Right atrium auricular region (tissue), 2 donors: ENCODE measurements around the gene OR7G2. TPM values are rescaled to one million over a fixed set of nuclear protein-coding genes. Genes with fewer than 3 reads are reported as not detected.

Experiments
- DNase-seq: peaks from one replicate; pipeline ENCODE4 v3.0.0-alpha.2; 2019; ENCODE audit warnings: low spot score
- H3K27ac ChIP-seq, 2 donors: fragments of 200-600 bp; sonication (generic); 1 replicate in 1 of 2; 2 replicates in 1 of 2; pipeline ENCODE4 v1.5.1; 2016 to 2019
- H3K27me3 ChIP-seq, 2 donors: fragments of 200-600 bp; sonication (generic); one replicate each; pipeline versions ENCODE4 v1.5.1 to v1.6.0; 2017 to 2019
- H3K36me3 ChIP-seq: fragments of 200-600 bp; sonication (generic); one replicate; pipeline ENCODE4 v1.5.1; 2016
- H3K4me1 ChIP-seq, 2 donors: fragments of 200-600 bp; sonication (generic); one replicate each; pipeline versions ENCODE4 v1.5.1 to v1.6.0; 2017 to 2019
- H3K4me3 ChIP-seq, 2 donors: fragments of 200-600 bp; sonication (generic); 1 replicate in 1 of 2; 2 replicates in 1 of 2; pipeline ENCODE4 v1.5.1; 2017 to 2019; ENCODE audit warnings: mild to moderate bottlenecking in 1 of 2, moderate library complexity in 1 of 2
- H3K9me3 ChIP-seq, 2 donors: fragments of 200-600 bp; sonication (generic); one replicate each; pipeline ENCODE4 v1.5.1; 2019
- total RNA-seq, 2 donors: library from RNA; depleted of rRNA; stranded (reverse); fragments of >200 nt; gene quantifications; one replicate each; pipeline ENCODE4 v1.1.0, GENCODE V29; 2016
- TF ChIP-seq, protein P1 (sequence below), 2 donors: fragments of 200-600 bp; sonication (generic); IDR thresholded peaks; one replicate each; pipeline ENCODE4 v1.5.1; 2019; ENCODE audit warnings: antibody characterized with exemption in 2 of 2

The OR7G2 gene
- total RNA-seq, 2 donors from 2014 or later = not detected

GRCh38 chr19:9132422-9132821, 25.1 kb upstream of the OR7G2 start:
- DNase-seq = no peak
- H3K4me3 ChIP-seq = no peak overlapping the region
- no peaks in the 10 kb centered on the region for H3K4me1 ChIP-seq
- H3K9me3 ChIP-seq = no peaks in the 10 kb centered on the region
- H3K27ac ChIP-seq = no peak overlapping the region
- H3K27me3 ChIP-seq = no peaks in the 10 kb centered on the region
- H3K36me3 ChIP-seq = no peaks in the 10 kb centered on the region
- TF ChIP-seq, protein P1, sequence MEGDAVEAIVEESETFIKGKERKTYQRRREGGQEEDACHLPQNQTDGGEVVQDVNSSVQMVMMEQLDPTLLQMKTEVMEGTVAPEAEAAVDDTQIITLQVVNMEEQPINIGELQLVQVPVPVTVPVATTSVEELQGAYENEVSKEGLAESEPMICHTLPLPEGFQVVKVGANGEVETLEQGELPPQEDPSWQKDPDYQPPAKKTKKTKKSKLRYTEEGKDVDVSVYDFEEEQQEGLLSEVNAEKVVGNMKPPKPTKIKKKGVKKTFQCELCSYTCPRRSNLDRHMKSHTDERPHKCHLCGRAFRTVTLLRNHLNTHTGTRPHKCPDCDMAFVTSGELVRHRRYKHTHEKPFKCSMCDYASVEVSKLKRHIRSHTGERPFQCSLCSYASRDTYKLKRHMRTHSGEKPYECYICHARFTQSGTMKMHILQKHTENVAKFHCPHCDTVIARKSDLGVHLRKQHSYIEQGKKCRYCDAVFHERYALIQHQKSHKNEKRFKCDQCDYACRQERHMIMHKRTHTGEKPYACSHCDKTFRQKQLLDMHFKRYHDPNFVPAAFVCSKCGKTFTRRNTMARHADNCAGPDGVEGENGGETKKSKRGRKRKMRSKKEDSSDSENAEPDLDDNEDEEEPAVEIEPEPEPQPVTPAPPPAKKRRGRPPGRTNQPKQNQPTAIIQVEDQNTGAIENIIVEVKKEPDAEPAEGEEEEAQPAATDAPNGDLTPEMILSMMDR (IDR thresholded peaks at IDR 0.05) = no peak

DNA sequence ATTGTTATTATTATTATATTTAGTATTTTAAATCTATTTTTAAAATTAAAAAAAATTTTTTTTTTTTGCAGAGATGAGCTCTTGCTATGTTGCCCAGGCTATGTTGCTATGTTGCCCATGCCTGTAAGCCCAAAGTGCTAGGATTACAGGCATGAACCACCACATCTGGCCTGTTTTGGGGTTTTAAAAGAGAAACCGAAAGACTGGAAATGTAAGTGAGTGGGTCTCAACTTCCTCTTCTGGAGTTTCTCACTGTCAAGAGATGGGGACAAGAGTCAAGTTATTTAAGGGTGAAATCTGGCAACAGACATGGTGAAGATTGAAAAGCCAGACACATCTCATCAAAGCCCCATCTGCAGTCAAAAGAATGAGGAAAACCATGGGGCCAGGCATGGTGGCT, 23.7 kb upstream of the OR7G2 start:
- DNase-seq = no peak
- Histone ChIP-seq H3K4me3 (no peak overlapping the region), H3K9me3 (no peaks in the 10 kb centered on the region), H3K27ac (no peak overlapping the region), H3K4me1 (no peaks in the 10 kb centered on the region), H3K36me3 (no peaks in the 10 kb centered on the region), H3K27me3 (no peaks in the 10 kb centered on the region)
- TF ChIP-seq, protein P1 (IDR thresholded peaks at IDR 0.05) = no peak

GRCh38 chr19:9128171-9128570, 20.9 kb upstream of the OR7G2 start:
- H3K27ac ChIP-seq = no peak overlapping the region
- no peaks in the 10 kb centered on the region for H3K36me3 ChIP-seq
- DNase-seq = no peak
- no peak overlapping the region for H3K4me3 ChIP-seq
- TF ChIP-seq, protein P1 (IDR thresholded peaks at IDR 0.05) = no peak
- no peaks in the 10 kb centered on the region for H3K4me1 ChIP-seq
- no peaks in the 10 kb centered on the region for H3K27me3 ChIP-seq
- H3K9me3 ChIP-seq = no peaks in the 10 kb centered on the region

GRCh38 chr19:9126900-9127405, 19.7 kb upstream of the OR7G2 start, which contains the start of gene OR7G3:
Gene OR7G3, minus strand, starts transcription at chr19:9126950. Its CDS starts 0 bp downstream, at chr19:9126950.
- DNase-seq = no peak
- Histone ChIP-seq H3K9me3 (no peaks in the 10 kb centered on the region), H3K36me3 (no peaks in the 10 kb centered on the region), H3K27me3 (no peaks in the 10 kb centered on the region), H3K27ac (no peak within 1 kb of the TSS), H3K4me3 (no peak within 1 kb of the TSS), H3K4me1 (no peaks in the 10 kb centered on the region)
- TF ChIP-seq, protein P1 (IDR thresholded peaks at IDR 0.05) = no peak

- Histone ChIP-seq H3K36me3 (no peaks in the 10 kb centered on the region), H3K4me3 (no peak overlapping the region), H3K27me3 (no peaks in the 10 kb centered on the region), H3K9me3 (no peaks in the 10 kb centered on the region), H3K4me1 (no peaks in the 10 kb centered on the region), H3K27ac (no peak overlapping the region)
- no peak for DNase-seq
- TF ChIP-seq, protein P1 (IDR thresholded peaks at IDR 0.05) = no peak
Measured at GRCh38 chr19:9116547-9116946, 9.3 kb upstream of the OR7G2 start.

DNA sequence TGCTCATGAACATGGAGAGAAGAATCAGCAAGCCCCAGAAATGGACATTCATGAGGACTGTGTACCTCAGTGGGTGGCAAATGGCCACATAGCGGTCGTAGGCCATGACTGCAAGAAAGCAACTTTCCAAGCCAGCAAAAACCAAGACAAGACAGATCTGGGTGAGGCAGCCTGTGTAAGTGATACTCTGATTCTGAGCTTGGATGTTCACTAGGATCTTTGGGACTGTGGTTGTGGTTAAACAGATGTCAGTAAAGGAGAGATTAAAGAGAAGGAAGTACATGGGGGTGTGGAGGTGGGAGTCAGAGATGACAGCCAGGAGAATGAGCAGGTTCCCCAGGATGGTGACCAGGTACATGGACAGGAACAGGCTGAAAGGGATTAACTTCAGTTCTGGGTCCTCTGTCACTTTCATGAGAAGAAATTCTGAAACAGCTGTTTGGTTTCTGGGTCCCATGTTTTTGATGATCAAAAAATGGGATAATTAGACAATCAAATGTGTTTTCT, 8.1 kb upstream of the OR7G2 start, which contains the start of gene OR7G1:
Gene OR7G1, minus strand, starts transcription at position 457 of the 507 bp plus-strand sequence. Its CDS starts 0 bp downstream, at position 457.
- no peak within 1 kb of the TSS for H3K27ac ChIP-seq
- DNase-seq = no peak
- no peaks in the 10 kb centered on the region for H3K36me3 ChIP-seq
- no peak within 1 kb of the TSS for H3K4me3 ChIP-seq
- TF ChIP-seq, protein P1 (IDR thresholded peaks at IDR 0.05) = no peak
- H3K9me3 ChIP-seq = no peaks in the 10 kb centered on the region
- no peaks in the 10 kb centered on the region for H3K4me1 ChIP-seq
- no peaks in the 10 kb centered on the region for H3K27me3 ChIP-seq
